HepG2 (cell line): ENCODE data around the gene BICDL2. TPM values are rescaled to one million over a fixed set of nuclear protein-coding genes. Genes with fewer than 3 reads are reported as not detected.

Source experiments
- AGO1 ChIP-seq: fragments of 200-400 bp; formaldehyde crosslinking; IDR thresholded peaks from 2 replicates; pipeline ENCODE4 v1.6.1; 2017; ENCODE audit warnings: mild to moderate bottlenecking, low read depth, low read length, moderate library complexity; ENCODE audit not compliant: poor library complexity, severe bottlenecking
- DPF2 ChIP-seq: sonication (generic); formaldehyde crosslinking; IDR thresholded peaks from 2 replicates; pipeline ENCODE4 v1.4.0; 2020; ENCODE audit warnings: mild to moderate bottlenecking, low read depth, missing genetic modification reagents, borderline replicate concordance
- HOXA7 ChIP-seq: sonication (generic); formaldehyde crosslinking; IDR thresholded peaks from 2 replicates; pipeline ENCODE4 v1.8.1; 2022; ENCODE audit warnings: mild to moderate bottlenecking, missing genetic modification reagents, moderate library complexity
- SIX4 ChIP-seq: sonication (generic); formaldehyde crosslinking; IDR thresholded peaks from 2 replicates; pipeline ENCODE4 v1.4.0; 2020; ENCODE audit warnings: missing genetic modification reagents
- SOX5 ChIP-seq: IDR thresholded peaks from 2 replicates; pipeline ENCODE4 v1.6.1; 2016; ENCODE audit warnings: borderline replicate concordance
- ZFP41 ChIP-seq: sonication (generic); formaldehyde crosslinking; IDR thresholded peaks from 2 replicates; pipeline ENCODE4 v1.4.0; 2020; ENCODE audit warnings: mild to moderate bottlenecking, missing genetic modification reagents, borderline replicate concordance
- ZNF274 ChIP-seq: sonication (generic); formaldehyde crosslinking; IDR thresholded peaks from 2 replicates; pipeline ENCODE4 v1.5.1; 2020; ENCODE audit warnings: mild to moderate bottlenecking, missing genetic modification reagents
- ZNF3 ChIP-seq: IDR thresholded peaks from 2 replicates; pipeline ENCODE4 v1.7.0; 2017; ENCODE audit warnings: inconsistent platforms
- ZNF326 ChIP-seq: sonication (generic); formaldehyde crosslinking; IDR thresholded peaks from 2 replicates; pipeline ENCODE4 v1.4.0; 2020; ENCODE audit warnings: missing genetic modification reagents, borderline replicate concordance
- ZNF777 ChIP-seq: sonication (generic); formaldehyde crosslinking; IDR thresholded peaks from 2 replicates; pipeline ENCODE4 v1.4.0; 2020; ENCODE audit warnings: missing genetic modification reagents
- polyA plus RNA-seq, 8 experiments: library from polyadenylated mRNA; depleted of rRNA in 3 of 8; stranded (reverse) in 7 of 8; unstranded in 1 of 8; fragments of >200 nt; fragmentation: Illumina TruSeq in 4 of 8; extraction: Trizol in 4 of 8; gene quantifications; 2 replicates each; pipeline versions ENCODE4 v1.2.1 to v1.2.3, GENCODE V29; 2011 to 2016; ENCODE audit warnings: low read depth in 4 of 8, missing spikeins in 1 of 8, mixed read lengths in 1 of 8; ENCODE audit not compliant: insufficient read depth in 1 of 8
- total RNA-seq, 5 experiments: library from RNA; depleted of rRNA; stranded (reverse); fragments of >200 nt; fragmentation: Illumina TruSeq; extraction: Trizol; gene quantifications; 2 replicates each; pipeline ENCODE4 v1.2.3, GENCODE V29; 2016; ENCODE audit warnings: low read depth in 1 of 5
- TF ChIP-seq, protein P1 (sequence below): sonication (generic); formaldehyde crosslinking; IDR thresholded peaks from 2 replicates; pipeline ENCODE4 v1.5.1; 2020; ENCODE audit warnings: mild to moderate bottlenecking, missing genetic modification reagents
- TF ChIP-seq, protein P2 (sequence below): sonication (generic); formaldehyde crosslinking; IDR thresholded peaks from 2 replicates; pipeline ENCODE4 v1.8.1; 2023; ENCODE audit warnings: missing genetic modification reagents, mild to moderate bottlenecking, borderline replicate concordance
- TF ChIP-seq, protein P3 (sequence below): sonication (generic); IDR thresholded peaks from 2 replicates; pipeline ENCODE4 v1.6.1; 2016; ENCODE audit warnings: low read depth, borderline replicate concordance
- TF ChIP-seq, protein P4 (sequence below): sonication (generic); formaldehyde crosslinking; IDR thresholded peaks from 2 replicates; pipeline ENCODE4; 2020; ENCODE audit warnings: missing genetic modification reagents, mild to moderate bottlenecking, borderline replicate concordance
- TF ChIP-seq, protein P5 (sequence below): sonication (generic); formaldehyde crosslinking; IDR thresholded peaks from 2 replicates; pipeline ENCODE4 v1.4.0; 2020; ENCODE audit warnings: mild to moderate bottlenecking, missing genetic modification reagents, borderline replicate concordance

Gene BICDL2
- total and polyA plus RNA-seq, 2 of the 13 experiments (the other 11 are each of a cell fraction or from before 2014, with no cell fraction given), result 0.12 TPM; not detected in 1

DNA sequence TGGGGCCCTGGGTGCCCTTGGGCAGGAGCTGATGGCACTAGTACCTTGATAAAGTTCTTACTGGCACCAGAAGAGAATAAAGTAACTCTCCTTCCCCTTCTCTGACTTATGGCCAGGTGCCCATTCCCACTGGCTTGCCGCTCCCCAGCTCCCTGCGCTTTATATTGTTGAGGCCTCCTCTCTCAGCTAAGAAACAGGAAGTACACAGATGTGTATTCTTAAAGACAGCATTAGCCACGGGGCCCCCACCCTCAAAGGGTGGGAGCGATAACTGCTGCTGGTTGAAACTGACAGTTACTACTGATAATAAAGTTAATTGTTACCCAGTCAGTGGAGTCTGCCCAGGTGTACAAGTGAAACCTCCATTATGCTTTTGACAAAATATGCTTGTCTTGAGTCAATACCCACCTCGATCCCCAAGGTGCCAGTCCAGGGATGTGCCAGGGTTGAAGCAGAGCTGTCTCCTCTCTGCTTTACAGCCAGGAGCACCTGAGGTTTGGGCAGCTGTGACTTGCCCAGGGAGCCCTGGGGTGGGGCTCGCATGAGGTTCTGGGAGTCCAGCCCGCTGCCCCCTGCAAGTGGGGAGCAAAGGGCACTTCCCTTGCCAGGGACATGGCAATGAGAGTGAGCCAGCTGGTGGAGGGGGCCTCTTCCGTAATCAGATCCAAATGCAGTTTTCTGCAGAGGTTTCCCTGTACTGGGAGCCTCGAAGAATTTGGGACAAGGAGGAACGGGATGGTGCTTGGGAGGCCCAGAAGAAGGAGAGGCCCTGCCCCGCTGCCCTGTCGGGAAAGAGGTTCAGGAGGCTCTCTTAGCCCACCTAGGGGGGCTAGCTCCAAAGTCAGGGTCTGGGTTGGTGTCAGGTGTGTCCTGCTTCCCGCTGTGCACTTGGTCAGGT, 29.4 kb downstream of the BICDL2 start (continued):
- TF ChIP-seq, protein P1, sequence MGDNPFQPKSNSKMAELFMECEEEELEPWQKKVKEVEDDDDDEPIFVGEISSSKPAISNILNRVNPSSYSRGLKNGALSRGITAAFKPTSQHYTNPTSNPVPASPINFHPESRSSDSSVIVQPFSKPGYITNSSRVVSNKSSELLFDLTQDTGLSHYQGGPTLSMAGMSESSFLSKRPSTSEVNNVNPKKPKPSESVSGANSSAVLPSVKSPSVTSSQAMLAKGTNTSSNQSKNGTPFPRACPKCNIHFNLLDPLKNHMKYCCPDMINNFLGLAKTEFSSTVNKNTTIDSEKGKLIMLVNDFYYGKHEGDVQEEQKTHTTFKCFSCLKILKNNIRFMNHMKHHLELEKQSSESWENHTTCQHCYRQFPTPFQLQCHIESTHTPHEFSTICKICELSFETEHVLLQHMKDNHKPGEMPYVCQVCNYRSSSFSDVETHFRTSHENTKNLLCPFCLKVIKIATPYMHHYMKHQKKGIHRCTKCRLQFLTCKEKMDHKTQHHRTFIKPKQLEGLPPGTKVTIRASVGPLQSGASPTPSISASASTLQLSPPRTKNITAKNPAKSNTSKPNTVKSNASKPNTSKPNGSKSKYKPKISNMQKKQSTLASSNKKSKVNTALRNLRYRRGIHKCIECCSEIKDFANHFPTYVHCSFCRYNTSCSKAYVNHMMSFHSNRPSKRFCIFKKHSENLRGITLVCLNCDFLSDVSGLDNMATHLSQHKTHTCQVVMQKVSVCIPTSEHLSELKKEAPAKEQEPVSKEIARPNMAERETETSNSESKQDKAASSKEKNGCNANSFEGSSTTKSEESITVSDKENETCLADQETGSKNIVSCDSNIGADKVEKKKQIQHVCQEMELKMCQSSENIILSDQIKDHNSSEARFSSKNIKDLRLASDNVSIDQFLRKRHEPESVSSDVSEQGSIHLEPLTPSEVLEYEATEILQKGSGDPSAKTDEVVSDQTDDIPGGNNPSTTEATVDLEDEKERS (CRISPR knock-in tag), result no peak
- TF ChIP-seq ZNF3 (CRISPR knock-in tag) (no peak), AGO1 (no peak), ZFP41 (no peak), ZNF274 (CRISPR knock-in tag) (0 out of 2 replicates have a peak, but pooled peaks have one; percentile 30), ZNF777 (CRISPR knock-in tag) (0 out of 2 replicates have a peak, but pooled peaks have one; percentile 22), SIX4 (CRISPR knock-in tag) (peak; percentile 37; the same call in 1 of the 2 replicates), HOXA7 (CRISPR knock-in tag) (no peak), SOX5 (no peak), DPF2 (CRISPR knock-in tag) (0 out of 2 replicates have a peak, but pooled peaks have one; percentile 18), ZNF326 (CRISPR knock-in tag) (no peak)
- TF ChIP-seq, protein P2, sequence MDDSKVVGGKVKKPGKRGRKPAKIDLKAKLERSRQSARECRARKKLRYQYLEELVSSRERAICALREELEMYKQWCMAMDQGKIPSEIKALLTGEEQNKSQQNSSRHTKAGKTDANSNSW, result no peak
- TF ChIP-seq, protein P3, sequence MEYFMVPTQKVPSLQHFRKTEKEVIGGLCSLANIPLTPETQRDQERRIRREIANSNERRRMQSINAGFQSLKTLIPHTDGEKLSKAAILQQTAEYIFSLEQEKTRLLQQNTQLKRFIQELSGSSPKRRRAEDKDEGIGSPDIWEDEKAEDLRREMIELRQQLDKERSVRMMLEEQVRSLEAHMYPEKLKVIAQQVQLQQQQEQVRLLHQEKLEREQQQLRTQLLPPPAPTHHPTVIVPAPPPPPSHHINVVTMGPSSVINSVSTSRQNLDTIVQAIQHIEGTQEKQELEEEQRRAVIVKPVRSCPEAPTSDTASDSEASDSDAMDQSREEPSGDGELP, result peak; percentile 74; the same call in 1 of the 2 replicates
- TF ChIP-seq, protein P4, sequence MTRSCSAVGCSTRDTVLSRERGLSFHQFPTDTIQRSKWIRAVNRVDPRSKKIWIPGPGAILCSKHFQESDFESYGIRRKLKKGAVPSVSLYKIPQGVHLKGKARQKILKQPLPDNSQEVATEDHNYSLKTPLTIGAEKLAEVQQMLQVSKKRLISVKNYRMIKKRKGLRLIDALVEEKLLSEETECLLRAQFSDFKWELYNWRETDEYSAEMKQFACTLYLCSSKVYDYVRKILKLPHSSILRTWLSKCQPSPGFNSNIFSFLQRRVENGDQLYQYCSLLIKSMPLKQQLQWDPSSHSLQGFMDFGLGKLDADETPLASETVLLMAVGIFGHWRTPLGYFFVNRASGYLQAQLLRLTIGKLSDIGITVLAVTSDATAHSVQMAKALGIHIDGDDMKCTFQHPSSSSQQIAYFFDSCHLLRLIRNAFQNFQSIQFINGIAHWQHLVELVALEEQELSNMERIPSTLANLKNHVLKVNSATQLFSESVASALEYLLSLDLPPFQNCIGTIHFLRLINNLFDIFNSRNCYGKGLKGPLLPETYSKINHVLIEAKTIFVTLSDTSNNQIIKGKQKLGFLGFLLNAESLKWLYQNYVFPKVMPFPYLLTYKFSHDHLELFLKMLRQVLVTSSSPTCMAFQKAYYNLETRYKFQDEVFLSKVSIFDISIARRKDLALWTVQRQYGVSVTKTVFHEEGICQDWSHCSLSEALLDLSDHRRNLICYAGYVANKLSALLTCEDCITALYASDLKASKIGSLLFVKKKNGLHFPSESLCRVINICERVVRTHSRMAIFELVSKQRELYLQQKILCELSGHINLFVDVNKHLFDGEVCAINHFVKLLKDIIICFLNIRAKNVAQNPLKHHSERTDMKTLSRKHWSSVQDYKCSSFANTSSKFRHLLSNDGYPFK, result no peak
- TF ChIP-seq, protein P5, sequence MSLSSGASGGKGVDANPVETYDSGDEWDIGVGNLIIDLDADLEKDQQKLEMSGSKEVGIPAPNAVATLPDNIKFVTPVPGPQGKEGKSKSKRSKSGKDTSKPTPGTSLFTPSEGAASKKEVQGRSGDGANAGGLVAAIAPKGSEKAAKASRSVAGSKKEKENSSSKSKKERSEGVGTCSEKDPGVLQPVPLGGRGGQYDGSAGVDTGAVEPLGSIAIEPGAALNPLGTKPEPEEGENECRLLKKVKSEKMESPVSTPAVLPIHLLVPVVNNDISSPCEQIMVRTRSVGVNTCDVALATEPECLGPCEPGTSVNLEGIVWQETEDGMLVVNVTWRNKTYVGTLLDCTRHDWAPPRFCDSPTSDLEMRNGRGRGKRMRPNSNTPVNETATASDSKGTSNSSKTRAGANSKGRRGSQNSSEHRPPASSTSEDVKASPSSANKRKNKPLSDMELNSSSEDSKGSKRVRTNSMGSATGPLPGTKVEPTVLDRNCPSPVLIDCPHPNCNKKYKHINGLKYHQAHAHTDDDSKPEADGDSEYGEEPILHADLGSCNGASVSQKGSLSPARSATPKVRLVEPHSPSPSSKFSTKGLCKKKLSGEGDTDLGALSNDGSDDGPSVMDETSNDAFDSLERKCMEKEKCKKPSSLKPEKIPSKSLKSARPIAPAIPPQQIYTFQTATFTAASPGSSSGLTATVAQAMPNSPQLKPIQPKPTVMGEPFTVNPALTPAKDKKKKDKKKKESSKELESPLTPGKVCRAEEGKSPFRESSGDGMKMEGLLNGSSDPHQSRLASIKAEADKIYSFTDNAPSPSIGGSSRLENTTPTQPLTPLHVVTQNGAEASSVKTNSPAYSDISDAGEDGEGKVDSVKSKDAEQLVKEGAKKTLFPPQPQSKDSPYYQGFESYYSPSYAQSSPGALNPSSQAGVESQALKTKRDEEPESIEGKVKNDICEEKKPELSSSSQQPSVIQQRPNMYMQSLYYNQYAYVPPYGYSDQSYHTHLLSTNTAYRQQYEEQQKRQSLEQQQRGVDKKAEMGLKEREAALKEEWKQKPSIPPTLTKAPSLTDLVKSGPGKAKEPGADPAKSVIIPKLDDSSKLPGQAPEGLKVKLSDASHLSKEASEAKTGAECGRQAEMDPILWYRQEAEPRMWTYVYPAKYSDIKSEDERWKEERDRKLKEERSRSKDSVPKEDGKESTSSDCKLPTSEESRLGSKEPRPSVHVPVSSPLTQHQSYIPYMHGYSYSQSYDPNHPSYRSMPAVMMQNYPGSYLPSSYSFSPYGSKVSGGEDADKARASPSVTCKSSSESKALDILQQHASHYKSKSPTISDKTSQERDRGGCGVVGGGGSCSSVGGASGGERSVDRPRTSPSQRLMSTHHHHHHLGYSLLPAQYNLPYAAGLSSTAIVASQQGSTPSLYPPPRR (CRISPR knock-in tag), result no peak
